Measurements from ENCODE around the gene BAD.

BAD gene

DNA sequence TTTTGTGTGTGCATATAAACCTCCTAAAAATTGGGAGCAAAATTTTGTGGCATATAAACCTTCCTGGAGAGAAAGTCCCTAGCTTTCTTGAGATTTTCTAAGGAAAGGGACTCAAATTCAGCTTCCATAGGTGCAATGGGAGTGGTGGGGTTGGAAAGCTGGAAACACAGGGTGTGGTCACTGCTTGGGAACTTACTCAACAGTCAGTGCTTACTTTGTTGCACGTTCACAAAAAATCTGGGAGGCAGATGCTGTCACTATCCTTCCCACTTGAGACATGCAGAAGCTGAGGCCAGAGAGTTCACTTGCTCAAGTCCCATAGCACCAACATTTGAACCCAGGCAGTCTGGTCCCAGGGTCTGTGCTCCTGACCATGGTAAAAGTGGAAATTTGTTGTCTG, 11.8 kb upstream of the BAD start:
- no peak for DNase-seq (ENCODE audit: low spot score)

DNA sequence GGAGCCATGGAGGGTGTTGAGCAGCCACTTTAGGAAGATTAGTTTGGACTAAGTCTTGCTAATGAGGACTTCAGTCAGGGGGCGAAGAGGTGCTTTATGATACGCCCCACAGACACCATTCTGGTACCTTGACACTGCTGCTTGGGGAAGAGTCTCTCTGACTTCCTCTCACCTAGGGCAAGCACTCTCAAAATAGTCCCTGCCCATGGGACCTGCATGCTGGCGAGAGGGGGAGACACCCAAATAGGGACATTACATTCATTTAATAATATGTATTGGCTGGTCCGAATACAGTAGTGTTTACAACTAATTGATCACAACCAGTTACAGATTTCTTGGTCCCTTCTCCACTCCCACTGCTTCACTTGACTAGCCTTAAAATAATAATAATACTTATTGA, 11.3 kb upstream of the BAD start:
- DNase-seq (ENCODE audit: low spot score): no peak

DNA sequence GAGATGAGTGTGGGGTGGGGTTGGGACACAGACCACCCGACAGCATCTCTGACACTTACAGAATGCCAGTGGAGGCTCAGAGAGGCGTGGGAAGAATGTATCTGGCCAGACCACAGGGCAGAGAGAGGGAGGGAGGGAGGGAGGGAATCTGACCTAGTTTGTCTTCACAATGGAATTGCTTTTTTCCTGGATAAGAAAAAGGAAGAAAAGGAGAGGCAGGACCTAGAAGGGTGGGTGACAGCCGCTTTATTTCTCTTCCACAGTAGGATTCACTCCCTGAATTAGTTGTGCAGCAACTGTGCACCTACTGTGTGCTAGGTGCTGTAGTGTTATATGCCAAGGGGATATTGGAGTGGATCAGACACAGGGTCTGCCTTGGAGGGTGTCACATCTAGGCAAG, 10.3 kb upstream of the BAD start:
- DNase-seq (ENCODE audit: low spot score): no peak

DNA sequence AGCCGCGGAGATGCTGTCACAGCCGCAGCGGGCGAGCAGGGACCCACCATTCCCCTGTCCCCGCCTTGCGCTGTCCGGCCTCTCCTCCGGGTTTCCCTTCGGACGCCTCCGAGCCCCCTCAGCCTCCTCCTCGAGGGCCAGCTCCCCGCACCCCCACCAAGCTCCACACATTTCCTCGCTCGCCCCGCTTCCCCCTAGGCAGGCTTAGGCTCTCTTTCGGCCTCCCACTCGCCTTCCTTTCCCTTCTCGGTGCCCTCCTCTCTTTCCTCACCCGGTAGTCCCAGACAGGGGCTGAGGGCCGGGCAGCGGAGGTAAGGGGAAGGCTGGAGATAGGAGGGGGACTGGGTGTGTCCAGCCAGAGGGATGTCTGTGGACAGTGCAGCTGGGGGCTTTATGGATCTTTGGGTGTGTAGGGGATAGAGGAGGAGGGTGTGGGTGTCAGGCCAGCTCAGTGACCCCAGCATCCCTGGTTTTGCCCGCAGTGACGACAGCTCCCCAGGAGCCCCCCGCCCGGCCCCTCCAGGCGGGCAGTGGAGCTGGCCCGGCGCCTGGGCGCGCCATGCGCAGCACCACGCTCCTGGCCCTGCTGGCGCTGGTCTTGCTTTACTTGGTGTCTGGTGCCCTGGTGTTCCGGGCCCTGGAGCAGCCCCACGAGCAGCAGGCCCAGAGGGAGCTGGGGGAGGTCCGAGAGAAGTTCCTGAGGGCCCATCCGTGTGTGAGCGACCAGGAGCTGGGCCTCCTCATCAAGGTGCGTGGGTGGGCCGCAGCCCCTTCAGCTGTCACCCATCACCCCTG, 8.2 kb upstream of the BAD start:
- no peak for DNase-seq (ENCODE audit: low spot score)

DNA sequence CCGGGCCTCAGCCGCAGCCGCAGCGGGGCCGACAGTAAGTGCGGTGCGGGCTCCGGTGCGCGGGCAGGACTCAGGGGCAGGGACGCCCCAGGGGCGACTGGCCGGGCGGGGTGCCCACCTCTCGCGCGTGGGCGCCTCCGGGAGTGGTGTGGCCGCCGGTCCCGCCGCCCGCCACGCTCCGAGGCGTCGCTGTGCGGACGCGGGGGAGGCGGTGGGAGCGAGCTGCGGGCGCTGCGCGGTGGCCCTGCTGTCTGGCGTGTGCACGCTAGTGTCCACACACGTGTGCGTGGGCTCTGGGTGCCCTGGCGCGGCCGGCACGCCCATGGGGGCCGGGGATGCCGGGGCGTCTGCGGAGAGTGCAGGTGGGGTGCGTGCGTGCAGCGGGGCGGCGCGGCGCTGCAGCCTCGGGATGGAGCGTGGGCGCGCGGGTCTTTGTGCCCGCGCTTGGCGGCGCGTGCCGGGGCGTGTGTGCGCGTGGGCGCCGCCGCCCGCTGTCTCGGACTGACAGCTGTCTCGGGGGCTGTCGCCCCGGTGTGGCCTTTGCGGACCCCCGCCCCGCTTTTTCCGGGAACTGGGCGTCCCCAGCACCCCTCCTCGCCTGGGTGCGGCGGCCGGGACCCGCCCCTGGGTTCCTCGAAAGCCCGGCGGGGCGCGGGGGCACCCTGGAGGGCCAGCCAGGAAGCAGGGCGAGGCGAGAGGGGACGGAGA, 7.4 kb upstream of the BAD start:
- no peak for DNase-seq (ENCODE audit: low spot score)

DNA sequence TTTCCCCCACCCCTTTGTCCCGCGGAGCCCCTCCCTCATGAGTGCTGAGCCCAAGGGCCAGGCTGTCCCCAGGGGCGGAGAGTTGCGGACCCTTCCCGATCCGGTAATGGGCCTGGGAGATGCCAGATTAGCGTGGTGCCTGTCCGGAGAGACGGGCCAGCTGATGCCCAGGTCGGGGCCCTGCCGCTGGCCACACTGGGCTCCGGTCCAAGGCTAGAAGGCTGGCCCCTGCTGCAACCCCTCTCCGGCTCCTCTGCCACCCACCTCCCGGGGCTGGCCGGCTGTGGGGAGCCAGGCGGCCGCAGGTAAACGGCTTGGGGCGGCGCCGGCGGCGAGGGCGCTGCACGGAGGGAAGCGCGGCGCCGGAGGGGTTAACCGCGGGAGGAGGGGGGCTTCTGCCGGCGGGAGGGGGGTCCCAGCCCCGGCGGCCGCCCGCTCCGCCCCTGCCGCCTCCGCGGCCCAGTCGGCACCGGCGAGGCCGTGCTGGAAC, 6.8 kb upstream of the BAD start, which contains the start of gene KCNK4:
Gene KCNK4, plus strand, starts transcription at position 41 of the 490 bp plus-strand sequence. CDS start 1,717 bp downstream, outside the sequence.
- DNase-seq (ENCODE audit: low spot score): no peak

DNA sequence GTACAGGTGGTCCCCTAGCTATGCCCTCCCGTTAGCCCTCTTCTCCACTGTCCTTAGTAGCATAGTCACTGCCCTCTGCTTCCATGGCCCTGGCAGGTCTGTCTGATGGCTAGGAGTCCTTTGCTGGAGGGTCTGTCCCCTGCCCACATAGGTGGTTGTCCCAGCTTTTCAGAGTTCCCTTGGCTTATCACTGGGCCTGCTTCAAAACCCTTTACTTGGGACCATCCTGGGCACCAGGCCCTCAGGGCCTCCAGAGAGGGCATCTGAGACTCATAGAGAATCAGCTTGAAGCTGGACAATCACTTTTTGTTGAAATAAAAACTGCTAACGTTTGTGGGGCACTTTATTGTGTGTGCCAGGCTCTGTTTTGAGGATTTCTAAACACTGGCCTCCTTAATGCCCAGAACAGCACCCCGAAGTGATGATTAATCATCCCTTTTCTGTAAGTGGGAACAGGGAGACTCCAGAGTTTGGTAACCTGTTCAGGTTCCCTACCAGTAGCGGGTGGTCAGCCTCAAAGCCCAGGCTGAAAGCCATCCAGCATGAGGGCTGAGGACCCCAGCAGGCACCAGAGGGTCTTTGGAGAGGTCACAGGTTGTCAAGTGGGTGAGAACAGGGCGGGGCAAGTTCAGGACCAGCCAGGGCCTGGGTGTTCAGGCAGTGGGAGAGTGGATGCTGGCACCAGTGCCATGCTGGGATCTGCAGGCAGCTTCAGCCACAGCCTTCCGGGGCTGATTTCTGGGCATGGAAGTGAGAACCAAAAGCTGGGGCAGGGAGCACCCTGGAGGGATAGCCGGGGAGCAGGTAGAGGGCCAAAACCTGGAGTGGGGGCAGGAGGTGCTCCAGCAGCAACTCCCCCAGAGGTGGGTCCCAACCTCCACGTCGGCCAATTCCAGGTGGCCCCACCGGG, 6.1 kb upstream of the BAD start:
- DNase-seq (ENCODE audit: low spot score): no peak

DNA sequence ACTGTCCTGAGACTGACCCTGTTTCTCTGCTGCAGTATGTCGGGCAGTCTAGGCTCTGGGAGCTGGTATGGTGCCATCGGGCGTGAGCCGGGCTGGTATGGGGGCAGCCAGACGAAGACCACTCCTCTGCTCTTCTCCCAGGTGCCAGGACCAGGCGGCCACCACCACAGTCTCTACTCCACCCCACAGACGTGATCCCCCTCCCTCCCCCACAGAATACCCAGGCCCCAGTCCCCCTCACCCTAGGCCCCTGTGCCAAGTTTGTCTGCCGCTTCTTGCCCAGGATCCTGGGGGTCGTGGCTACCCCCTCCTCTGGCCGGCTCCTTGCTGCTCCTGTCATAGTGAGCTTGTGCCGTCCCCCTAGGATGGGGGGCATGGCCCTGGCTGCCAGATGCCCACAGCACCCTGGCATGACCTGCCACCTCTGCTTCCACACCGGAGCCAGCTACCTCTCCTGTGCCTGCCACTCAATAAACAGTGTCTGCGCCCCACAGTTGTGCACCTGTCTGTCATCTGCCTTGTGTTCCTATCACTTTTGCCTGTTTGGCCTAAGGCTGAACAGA, 4.6 kb upstream of the BAD start:
- DNase-seq (ENCODE audit: low spot score): no peak

DNA sequence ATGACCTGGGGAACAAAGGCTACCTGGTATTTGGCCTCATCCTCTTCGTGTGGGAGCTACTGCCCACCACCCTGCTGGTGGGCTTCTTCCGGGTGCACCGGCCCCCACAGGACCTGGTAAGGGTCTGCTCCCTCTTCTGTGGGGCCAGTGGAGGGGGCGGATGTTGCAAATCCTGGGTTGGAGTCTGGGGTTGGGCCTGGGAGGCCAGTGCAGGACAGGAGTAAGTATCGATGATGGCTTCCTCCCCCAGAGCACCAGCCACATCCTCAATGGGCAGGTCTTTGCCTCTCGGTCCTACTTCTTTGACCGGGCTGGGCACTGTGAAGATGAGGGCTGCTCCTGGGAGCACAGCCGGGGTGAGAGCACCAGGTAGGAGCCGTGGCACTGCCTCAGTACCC, 3.9 kb upstream of the BAD start:
- DNase-seq (ENCODE audit: low spot score): no peak

DNA sequence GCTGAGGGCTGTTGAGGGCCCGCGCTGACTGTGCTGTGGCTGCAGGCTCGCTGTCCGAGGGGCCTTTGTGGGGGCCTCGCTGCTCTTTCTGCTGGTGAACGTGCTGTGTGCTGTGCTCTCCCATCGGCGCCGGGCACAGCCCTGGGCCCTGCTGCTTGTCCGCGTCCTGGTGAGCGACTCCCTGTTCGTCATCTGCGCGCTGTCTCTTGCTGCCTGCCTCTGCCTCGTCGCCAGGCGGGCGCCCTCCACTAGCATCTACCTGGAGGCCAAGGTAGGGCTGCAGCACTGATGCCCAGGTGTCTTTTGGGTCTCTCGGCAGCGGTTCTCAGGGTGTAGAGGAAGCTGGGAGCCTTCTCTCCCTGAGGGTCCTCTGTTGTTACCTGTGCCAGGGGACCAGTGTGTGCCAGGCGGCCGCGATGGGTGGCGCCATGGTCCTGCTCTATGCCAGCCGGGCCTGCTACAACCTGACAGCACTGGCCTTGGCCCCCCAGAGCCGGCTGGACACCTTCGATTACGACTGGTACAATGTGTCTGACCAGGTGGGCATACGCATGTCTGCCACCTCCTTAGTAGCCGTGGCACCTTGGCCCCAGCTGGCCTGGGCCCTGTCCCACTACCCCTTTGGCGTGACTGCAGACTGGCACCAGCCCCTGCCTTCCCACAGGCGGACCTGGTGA, 3.3 kb upstream of the BAD start:
- no peak for DNase-seq (ENCODE audit: low spot score)

DNA sequence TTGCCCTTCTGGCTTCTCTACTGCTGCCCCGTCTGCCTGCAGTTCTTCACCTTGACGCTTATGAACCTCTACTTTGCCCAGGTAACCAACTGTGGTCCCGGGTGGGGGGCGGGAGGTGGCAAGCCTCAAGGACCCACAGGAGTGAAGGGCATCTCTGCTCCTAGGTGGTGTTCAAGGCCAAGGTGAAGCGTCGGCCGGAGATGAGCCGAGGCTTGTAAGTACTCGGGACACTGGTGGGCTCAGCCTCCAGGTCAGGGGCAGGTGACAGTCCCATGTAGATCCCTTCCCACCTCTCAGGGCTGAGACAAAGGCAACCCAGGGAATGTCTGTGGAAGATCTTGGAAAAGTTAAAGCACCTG, 2.3 kb upstream of the BAD start:
- DNase-seq (ENCODE audit: low spot score): no peak

DNA sequence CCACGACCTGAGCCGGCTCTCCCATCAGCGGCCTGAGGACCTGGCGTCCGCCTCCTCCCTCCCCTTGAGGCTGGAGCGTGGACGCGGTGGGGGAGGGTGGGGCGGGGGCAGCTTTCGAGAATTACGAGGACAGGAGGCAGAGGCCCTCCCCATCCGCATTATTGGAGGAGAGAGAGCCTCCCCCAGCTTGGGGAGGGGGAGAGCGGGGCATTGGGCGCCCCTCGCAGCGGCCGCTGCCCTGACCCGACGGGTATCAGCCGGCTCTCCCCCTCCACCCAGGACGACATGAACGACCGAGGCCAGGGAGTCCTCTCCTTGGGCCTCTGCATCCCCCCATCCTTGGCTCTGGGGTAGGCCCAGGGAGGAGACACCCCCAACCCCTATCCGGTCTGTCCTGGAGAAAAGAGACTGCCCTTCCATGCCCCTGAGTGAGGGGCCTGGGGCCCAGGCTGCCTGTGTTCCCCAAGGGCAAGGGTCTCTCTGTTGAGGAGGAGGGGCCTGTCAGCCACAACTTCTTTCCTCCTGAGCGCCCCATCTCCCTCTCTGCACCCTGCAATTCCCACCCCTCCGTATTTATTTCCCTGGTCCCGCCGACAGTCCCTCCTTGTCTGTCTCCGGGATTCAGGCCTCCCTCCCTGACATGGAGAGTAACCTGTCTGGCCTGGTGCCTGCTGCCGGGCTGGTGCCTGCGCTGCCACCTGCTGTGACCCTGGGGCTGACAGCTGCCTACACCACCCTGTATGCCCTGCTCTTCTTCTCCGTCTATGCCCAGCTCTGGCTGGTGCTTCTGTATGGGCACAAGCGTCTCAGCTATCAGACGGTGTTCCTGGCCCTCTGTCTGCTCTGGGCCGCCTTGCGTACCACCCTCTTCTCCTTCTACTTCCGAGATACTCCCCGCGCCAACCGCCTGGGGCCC, 1.7 kb upstream of the BAD start:
- DNase-seq (ENCODE audit: low spot score): peak; percentile 65

DNA sequence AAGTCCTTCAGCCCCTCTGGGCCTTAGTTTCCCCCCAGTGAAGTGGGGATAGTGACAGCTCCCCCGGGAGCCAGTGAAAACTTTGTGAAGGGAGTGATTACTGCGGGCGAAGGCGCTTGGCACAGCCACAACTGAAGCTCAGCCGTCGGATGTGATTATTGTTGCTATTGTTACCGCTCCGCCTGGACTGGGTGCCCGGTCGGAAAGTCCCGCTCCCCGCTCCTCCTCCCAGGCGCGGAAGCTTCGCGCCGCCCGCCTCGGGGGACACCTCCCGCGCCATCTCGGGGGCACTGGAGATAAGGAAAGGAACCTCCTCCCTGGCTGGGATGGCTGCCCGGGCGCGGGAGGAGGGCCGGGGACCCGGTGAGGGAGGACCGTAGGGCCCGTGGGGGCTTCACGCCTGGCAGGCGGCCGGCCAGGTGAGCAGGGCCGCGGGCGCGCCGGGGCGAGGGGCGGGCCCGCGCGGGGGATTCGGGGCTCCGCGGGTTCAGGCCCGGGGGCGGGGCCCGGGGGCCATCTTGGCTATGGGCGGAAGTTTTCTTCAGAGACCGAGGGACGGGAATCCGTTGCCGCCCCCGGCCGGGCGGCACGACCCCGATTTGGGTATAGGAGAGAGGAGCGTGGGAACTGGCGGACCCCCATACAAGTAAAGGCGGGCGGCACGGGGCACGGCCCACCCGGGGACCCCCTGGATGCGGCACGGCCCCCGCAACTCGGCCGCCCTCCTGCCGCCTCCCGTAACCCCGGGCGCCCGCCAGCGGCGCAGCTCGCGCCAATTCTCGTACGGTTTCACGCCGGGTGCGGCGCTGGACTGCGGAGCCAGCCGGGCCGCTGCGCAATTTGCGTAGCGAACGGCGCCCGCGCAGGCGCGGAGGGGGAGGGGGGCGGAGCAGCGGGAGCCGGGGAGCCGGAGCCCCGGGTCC, 758 bp upstream of the BAD start, which contains the start of gene GPR137:
Gene GPR137, plus strand, starts transcription at position 887 of the 923 bp plus-strand sequence. CDS start 677 bp downstream, outside the sequence.
- DNase-seq (ENCODE audit: low spot score): peak; percentile 88

DNA sequence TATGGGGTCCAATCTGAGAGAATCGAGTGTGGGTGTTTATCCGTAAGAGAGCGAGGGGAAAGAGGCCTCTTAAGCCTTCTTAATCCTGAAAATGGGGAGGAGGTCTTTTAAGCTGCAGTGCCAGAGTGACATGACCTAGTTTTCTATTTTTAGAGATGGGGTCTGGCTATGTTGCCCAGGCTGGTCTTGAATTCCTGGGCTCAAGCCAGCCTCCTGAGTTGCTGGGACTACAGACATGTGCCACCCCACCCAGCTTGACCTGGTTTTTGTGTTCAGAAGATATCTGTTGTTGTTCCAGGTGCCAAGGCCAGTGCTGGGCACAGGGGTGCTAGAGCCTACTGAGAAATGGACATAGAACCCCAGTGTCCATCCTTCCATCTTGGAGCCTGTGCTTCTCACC, 1.4 kb downstream of the BAD start:
- DNase-seq (ENCODE audit: low spot score): no peak

DNA sequence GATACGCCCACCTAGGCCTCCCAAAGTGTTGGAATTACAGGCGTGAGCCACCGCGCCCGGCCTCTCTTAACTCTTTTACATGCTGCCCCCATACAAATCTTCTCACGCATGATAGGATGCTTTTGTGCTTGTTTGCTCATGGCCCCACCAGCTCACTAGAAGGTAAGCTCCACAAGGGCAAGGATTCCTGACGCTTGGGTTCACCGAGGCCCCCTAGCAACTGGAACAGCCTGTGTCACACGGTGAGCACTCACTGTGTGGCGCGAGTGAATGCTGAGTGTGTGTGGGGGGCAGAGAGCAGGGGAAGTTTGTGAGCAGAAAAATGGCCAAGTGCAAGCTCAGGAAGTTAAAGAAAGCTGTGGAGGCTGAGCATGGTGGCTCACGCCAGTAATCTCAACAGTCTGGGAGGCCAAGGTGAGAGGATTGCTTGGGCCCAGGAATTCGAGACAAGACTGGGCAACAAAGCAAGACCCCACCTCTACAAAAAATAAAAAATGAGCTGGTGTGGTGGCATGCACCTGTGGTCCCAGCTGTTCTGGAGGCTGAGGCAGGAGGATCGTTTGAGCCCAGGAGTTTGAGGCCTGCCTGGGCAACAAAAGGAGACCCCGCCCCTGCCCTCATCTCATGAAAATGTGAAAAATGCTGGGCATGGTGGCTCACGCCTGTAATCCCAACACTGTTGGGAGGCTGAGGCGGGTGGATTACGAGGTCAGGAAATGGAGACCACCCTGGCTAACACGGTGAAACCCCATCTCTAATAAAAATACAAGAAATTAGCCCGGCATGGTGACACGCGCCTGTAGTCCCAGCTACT, 2.3 kb downstream of the BAD start:
- no peak for DNase-seq (ENCODE audit: low spot score)

DNA sequence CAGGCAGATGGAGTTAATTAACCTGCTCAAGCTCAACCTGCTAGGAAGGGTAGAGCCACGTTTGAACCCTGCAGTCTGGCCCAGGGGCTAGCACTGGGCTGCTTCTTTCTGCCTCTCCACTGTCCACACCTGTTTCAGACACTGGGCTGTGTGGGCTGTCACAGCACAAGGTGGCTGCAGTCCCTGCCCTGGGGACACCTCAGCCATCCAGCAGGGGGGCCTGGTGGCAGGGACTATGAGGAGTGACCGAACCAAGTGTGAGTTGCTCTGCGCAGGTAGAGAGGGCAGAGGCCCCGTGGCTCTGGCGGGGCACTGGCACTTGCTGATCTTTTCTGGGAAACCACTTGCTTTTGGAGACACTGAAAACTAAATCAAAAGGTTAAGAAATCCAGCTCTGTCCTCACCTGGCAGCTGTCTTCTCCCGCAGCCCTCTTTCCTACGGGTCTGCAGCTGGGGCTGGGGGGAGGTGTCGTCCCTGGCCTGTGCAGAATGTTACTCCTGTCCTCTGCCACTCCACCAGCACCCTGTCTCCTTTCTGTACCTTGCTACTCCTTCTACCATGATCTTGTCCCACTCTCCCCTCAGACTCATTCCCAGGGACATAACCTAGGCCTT, 5.8 kb downstream of the BAD start:
- DNase-seq (ENCODE audit: low spot score): no peak

DNA sequence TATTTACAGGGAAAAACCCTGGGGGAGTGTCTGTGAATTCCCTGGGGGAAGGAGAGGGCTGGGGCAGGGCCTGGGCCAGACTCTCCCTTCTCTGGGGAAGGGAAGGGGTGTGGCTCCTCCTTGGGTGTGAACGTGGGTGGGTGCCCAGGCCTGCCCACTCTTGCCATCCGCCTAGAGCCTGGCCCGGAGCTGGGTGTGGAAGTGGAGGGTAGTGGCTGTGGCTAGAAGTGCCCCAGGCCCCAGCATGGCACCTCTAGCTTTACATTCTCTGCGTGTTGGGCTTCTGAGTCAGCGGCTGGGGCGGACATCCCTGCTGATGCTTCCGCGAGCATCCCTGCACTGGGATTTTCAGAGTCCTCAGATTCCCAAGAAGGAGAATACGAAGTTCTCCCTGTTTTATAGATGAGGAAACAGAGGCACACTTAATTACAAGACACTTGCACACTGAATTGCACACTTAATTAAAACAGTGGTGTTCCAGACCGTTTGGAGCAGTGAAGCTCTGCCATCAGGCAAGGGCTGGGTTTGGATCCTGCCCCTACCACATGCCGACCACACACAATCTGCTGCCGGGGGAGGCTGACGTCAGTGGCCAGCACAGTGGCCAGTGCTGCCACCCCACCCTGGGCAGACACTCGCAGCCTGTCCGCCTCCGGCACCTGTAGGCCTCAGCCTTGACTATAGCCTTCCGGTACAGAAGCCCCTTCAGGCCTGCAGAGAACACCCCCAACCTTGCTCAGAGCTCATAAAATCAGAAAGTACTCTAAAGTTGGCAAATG, 7.6 kb downstream of the BAD start:
- no peak for DNase-seq (ENCODE audit: low spot score)
